ENCODE data around the gene SPEM3.

Gene SPEM3

GRCh38 chr17:7463372-7463846 lies 34.8 kb downstream of the SPEM3 start:
- TF ChIP-seq REST (IDR thresholded peaks at IDR 0.05; ENCODE audit: insufficient read depth in 1 of 2, low read depth in 2 of 2, low read length in 2 of 2) (no peak), TAF1 (IDR thresholded peaks at IDR 0.05; ENCODE audit: borderline replicate concordance, insufficient read depth, low read length) (no peak), FOXP2 (optimal IDR thresholded peaks at IDR 0.05; ENCODE audit: borderline replicate concordance, extremely low read depth, extremely low read length, insufficient read depth) (no peak), SIN3A (IDR thresholded peaks at IDR 0.05; ENCODE audit: borderline replicate concordance, insufficient read depth, low read length) (no peak), POLR2AphosphoS5 (IDR thresholded peaks at IDR 0.05; ENCODE audit: low read depth, low read length) (no peak)

- TF ChIP-seq FOXP2 (optimal IDR thresholded peaks at IDR 0.05; ENCODE audit: borderline replicate concordance, extremely low read depth, extremely low read length, insufficient read depth) (no peak), SIN3A (IDR thresholded peaks at IDR 0.05; ENCODE audit: borderline replicate concordance, insufficient read depth, low read length) (no peak), TAF1 (IDR thresholded peaks at IDR 0.05; ENCODE audit: borderline replicate concordance, insufficient read depth, low read length) (no peak), REST (IDR thresholded peaks at IDR 0.05; ENCODE audit: insufficient read depth in 1 of 2, low read depth in 2 of 2, low read length in 2 of 2) (no peak), POLR2AphosphoS5 (IDR thresholded peaks at IDR 0.05; ENCODE audit: low read depth, low read length) (no peak)
Observed at GRCh38 chr17:7464081-7464480, 35.4 kb downstream of the SPEM3 start.

GRCh38 chr17:7465597-7466275 lies 37.1 kb downstream of the SPEM3 start:
- no peak for TF ChIP-seq TAF1 (IDR thresholded peaks at IDR 0.05; ENCODE audit: borderline replicate concordance, insufficient read depth, low read length)
- no peak for TF ChIP-seq FOXP2 (optimal IDR thresholded peaks at IDR 0.05; ENCODE audit: borderline replicate concordance, extremely low read depth, extremely low read length, insufficient read depth)
- TF ChIP-seq REST (IDR thresholded peaks at IDR 0.05; ENCODE audit: insufficient read depth in 1 of 2, low read depth in 2 of 2, low read length in 2 of 2), result no peak
- no peak for TF ChIP-seq SIN3A (IDR thresholded peaks at IDR 0.05; ENCODE audit: borderline replicate concordance, insufficient read depth, low read length)
- TF ChIP-seq POLR2AphosphoS5 (IDR thresholded peaks at IDR 0.05; ENCODE audit: low read depth, low read length), result no peak

GRCh38 chr17:7466318-7466638 lies 37.6 kb downstream of the SPEM3 start:
- TF ChIP-seq FOXP2 (optimal IDR thresholded peaks at IDR 0.05; ENCODE audit: borderline replicate concordance, extremely low read depth, extremely low read length, insufficient read depth), result no peak
- TF ChIP-seq SIN3A (IDR thresholded peaks at IDR 0.05; ENCODE audit: borderline replicate concordance, insufficient read depth, low read length), result no peak
- no peak for TF ChIP-seq REST (IDR thresholded peaks at IDR 0.05; ENCODE audit: insufficient read depth in 1 of 2, low read depth in 2 of 2, low read length in 2 of 2)
